PFSK-1 (cell line): Measurements from ENCODE around the gene CD226.

Experiments
- FOXP2 ChIP-seq: optimal IDR thresholded peaks from 2 replicates; pipeline ENCODE3; 2011; ENCODE audit warnings: borderline replicate concordance, control low read depth, inconsistent platforms; ENCODE audit not compliant: insufficient read depth; ENCODE audit errors: extremely low read length, extremely low read depth
- POLR2AphosphoS5 ChIP-seq: IDR thresholded peaks from 2 replicates; pipeline ENCODE4 v1.6.1; 2012; ENCODE audit warnings: low read depth, mild to moderate bottlenecking, control low read depth, low read length, moderate library complexity
- REST ChIP-seq, 2 experiments: IDR thresholded peaks; 2 replicates each; pipeline versions ENCODE4 v1.6.1 to v1.8.0; 2011 to 2012; ENCODE audit warnings: low read depth in 2 of 2, low read length in 2 of 2, control low read depth in 1 of 2, inconsistent platforms in 1 of 2, mild to moderate bottlenecking in 1 of 2, moderate library complexity in 1 of 2; ENCODE audit not compliant: insufficient read depth in 1 of 2
- SIN3A ChIP-seq: IDR thresholded peaks from 2 replicates; pipeline ENCODE4 v1.6.1; 2012; ENCODE audit warnings: mild to moderate bottlenecking, low read length, moderate library complexity, borderline replicate concordance; ENCODE audit not compliant: insufficient read depth
- TAF1 ChIP-seq: IDR thresholded peaks from 2 replicates; pipeline ENCODE4 v1.6.1; 2012; ENCODE audit warnings: low read length, control low read depth, borderline replicate concordance; ENCODE audit not compliant: insufficient read depth

The CD226 gene

DNA sequence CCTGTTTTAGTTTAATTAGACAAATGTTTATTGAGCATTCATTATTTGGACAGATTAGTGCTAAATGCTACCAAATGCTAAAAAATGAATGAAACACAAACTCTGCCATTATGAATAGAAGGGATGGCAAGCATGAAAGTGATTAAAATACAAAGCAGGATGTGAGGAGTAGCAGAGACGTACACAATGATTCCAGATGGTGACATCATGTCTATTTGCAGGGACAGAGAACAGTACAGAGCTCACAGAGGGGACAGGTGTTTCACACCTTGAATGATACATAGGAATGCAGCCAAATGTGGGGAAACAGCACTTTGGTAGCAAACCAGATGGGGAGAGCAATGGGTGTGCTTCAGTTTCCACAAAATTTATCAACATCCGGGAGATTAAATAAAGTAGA lies 76.3 kb downstream of the CD226 start:
- TF ChIP-seq REST (IDR thresholded peaks at IDR 0.05; ENCODE audit: insufficient read depth in 1 of 2, low read depth in 2 of 2, low read length in 2 of 2) (no peak), FOXP2 (no peak), POLR2AphosphoS5 (no peak), SIN3A (no peak)

DNA sequence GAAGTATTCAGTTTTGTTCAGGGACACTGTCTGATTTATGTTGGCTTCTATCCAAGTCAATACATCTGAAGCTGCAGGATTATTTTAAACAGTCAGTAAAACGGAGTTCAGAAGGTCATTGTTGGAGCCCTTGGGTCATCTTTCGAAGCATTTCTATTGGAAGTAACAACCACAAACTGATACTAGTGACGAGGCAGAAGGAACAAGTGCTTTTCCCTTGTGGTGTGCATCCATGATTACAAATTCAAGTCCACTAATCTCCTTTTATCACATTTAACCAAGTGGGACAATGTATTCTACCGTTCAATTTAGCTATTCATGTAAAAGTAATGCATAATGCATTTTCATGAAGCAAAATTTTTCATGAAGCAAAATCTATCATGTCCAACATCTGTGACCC lies 76.9 kb downstream of the CD226 start:
- no peak for TF ChIP-seq TAF1
- no peak for TF ChIP-seq FOXP2
- no peak for TF ChIP-seq POLR2AphosphoS5
- no peak for TF ChIP-seq REST (IDR thresholded peaks at IDR 0.05; ENCODE audit: insufficient read depth in 1 of 2, low read depth in 2 of 2, low read length in 2 of 2)
- no peak for TF ChIP-seq SIN3A

DNA sequence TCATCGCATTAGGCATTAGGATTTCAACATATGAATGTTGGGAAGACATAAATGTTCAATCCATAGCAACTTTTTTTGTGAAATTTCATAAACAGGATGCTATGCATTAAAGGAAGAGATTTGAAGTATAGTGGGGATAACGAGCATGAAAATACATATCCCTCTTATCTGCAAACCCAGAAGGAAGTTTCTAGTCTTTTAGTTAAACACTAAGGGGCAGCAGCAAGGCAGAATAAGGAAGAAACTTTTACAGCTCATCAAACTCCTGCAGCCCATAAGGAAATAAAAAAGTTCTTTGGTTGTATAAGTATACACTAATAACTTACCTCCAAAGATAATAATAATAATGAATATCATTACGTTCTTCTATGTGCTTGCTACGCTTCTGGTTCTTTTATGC lies 81.5 kb downstream of the CD226 start:
- TF ChIP-seq REST (IDR thresholded peaks at IDR 0.05; ENCODE audit: insufficient read depth in 1 of 2, low read depth in 2 of 2, low read length in 2 of 2) (no peak), TAF1 (no peak), FOXP2 (no peak), POLR2AphosphoS5 (no peak), SIN3A (no peak)

DNA sequence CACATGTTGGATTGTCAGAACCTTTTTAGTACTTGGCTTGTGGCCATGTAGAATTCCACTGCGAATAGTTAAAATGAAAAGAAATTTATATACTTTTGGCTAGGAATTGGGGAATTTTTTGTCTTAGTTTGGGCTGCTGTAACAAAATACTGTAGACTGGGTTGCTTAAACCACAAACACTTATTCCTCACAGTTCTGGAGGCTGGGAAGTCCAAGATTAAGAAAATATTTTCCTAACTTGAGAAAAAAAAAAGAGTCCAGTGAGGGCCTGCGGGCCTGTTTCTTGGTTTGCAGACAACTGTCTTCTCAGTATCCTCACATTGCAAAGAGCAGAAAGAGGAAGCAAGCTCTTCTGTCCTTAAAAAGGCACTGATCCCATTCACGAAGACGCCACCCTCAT lies 81.9 kb downstream of the CD226 start:
- TF ChIP-seq TAF1 (no peak), FOXP2 (no peak), SIN3A (no peak), REST (IDR thresholded peaks at IDR 0.05; ENCODE audit: insufficient read depth in 1 of 2, low read depth in 2 of 2, low read length in 2 of 2) (no peak)

DNA sequence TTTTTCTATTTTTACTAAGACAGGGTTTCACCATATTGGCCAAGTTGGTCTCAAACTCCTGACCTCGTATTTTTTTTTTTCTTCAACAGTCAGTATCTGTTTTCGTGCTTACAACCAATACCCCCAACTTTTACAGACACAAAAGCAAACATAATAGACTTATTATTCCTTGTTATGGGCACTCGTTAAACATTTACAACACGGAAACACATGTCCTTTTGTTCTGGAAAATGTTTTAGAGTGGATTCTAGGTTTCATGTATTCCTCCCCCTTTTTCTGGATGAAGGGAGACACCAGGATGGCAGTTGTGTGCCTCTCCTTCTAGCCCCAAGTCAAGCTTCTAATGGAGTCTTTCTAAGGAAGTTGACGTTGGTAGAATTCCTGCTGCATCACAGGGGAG lies 88.8 kb downstream of the CD226 start:
- TF ChIP-seq REST (IDR thresholded peaks at IDR 0.05; ENCODE audit: insufficient read depth in 1 of 2, low read depth in 2 of 2, low read length in 2 of 2) (no peak), SIN3A (no peak), TAF1 (no peak), FOXP2 (no peak), POLR2AphosphoS5 (no peak)
